HepG2 (cell line): ENCODE results near the gene KANSL1. TPM values are rescaled to one million over a fixed set of nuclear protein-coding genes. Genes with fewer than 3 reads are reported as not detected.

ENCODE experiments used
- ATAC-seq: fragments of 200-7000 bp; cut with Tn5 transposase; 3 replicates; pipeline ENCODE4 v1.9.1; 2020; ENCODE audit warnings: mild to moderate bottlenecking, moderate library complexity
- BruUV-seq: library from RNA; stranded (reverse); fragments of 400-500 nt; replicated peaks from 2 replicates; lab custom pipeline; 2021; lab: Mats Ljungman, UMichigan
- CTCF ChIA-PET: fragments of 300-600 bp; formaldehyde crosslinking; extraction: SDS; loops from one replicate; lab custom pipeline; 2021; ENCODE audit warnings: low total read pairs, inconsistent platforms, low intra/inter-chr PET ratio; lab: Yijun Ruan, JAX
- POLR2A ChIA-PET: fragments of 350-600 bp; sonication (Branson Sonifier 250); formaldehyde crosslinking; loops from one replicate; lab custom pipeline; 2020; ENCODE audit warnings: antibody characterized with exemption, inconsistent platforms; lab: Yijun Ruan, JAX
- DNase-seq: peaks from one replicate; pipeline ENCODE4 v3.0.0-alpha.2; 2015; ENCODE audit warnings: low spot score
- FAIRE-seq: peaks from 3 replicates; lab custom pipeline; 2011; peaks lifted over from hg19 to GRCh38; lab: Jason Lieb, UNC
- H2AFZ ChIP-seq: one replicate; pipeline ENCODE4 v1.6.1; 2011; ENCODE audit warnings: low read length, inconsistent platforms
- H3K27ac ChIP-seq: fragments of 300-600 bp; 3 replicates; pipeline ENCODE4 v1.8.0; 2011; ENCODE audit warnings: mixed run types, mild to moderate bottlenecking, mixed read lengths, low read length, inconsistent platforms; ENCODE audit not compliant: insufficient read depth; ENCODE audit errors: extremely low read length
- H3K27me3 ChIP-seq, 2 experiments: fragments of 200-600 bp in 1 of 2; 2 replicates in 1 of 2; 3 replicates in 1 of 2; pipeline versions ENCODE4 v1.6.0 to v1.8.0; 2011; ENCODE audit warnings: low read length in 2 of 2, mild to moderate bottlenecking in 2 of 2, moderate library complexity in 2 of 2, inconsistent platforms in 1 of 2; ENCODE audit not compliant: insufficient read depth in 2 of 2, control insufficient read depth in 1 of 2
- H3K36me3 ChIP-seq, 2 experiments: fragments of 200-600 bp in 1 of 2; replicated peaks in 1 of 2; 2 replicates in 1 of 2; 3 replicates in 1 of 2; pipeline versions ENCODE4 v1.5.1 to v1.8.0; 2011; ENCODE audit warnings: low read length in 2 of 2, inconsistent platforms in 1 of 2; ENCODE audit not compliant: insufficient read depth in 2 of 2, control insufficient read depth in 1 of 2
- H3K4me1 ChIP-seq: 2 replicates; pipeline ENCODE4 v1.5.1; 2012; ENCODE audit warnings: low read length, inconsistent platforms; ENCODE audit not compliant: insufficient read depth
- H3K4me2 ChIP-seq: 2 replicates; pipeline ENCODE4 v1.6.0; 2011; ENCODE audit warnings: low read depth, low read length, inconsistent platforms
- H3K4me3 ChIP-seq, 3 experiments: fragments of 200-600 bp in 1 of 3; sonication (generic), shearing (Covaris generic) in 1 of 3; replicated peaks in 1 of 3; 2 replicates each; pipeline ENCODE4 v1.5.1; 2011 to 2016; ENCODE audit warnings: low read length in 3 of 3, inconsistent platforms in 2 of 3, low read depth in 2 of 3, mild to moderate bottlenecking in 2 of 3, control low read depth in 1 of 3, mixed read lengths in 1 of 3; ENCODE audit not compliant: insufficient read depth in 1 of 3
- H3K79me2 ChIP-seq: one replicate; pipeline ENCODE4 v1.6.1; 2011; ENCODE audit warnings: low read length, inconsistent platforms; ENCODE audit not compliant: insufficient read depth
- H3K9ac ChIP-seq: 2 replicates; pipeline ENCODE4 v1.6.0; 2011; ENCODE audit warnings: mild to moderate bottlenecking, low read depth, low read length, inconsistent platforms; ENCODE audit not compliant: insufficient read depth
- H3K9me3 ChIP-seq: 2 replicates; pipeline ENCODE4 v1.5.1; 2012; ENCODE audit warnings: mild to moderate bottlenecking, low read length
- H4K20me1 ChIP-seq: 2 replicates; pipeline ENCODE4 v1.6.0; 2011; ENCODE audit warnings: inconsistent platforms, mild to moderate bottlenecking, low read length, moderate library complexity; ENCODE audit not compliant: insufficient read depth
- CBX1 ChIP-seq: IDR thresholded peaks from one replicate; pipeline ENCODE4 v1.6.1; 2016; ENCODE audit warnings: antibody characterized with exemption, low read depth
- FOXA3 ChIP-seq: IDR thresholded peaks from 2 replicates; pipeline ENCODE4 v1.6.1; 2016; ENCODE audit warnings: missing genetic modification reagents, missing compliant biosample characterization
- HDAC1 ChIP-seq: sonication (generic); formaldehyde crosslinking; IDR thresholded peaks from 2 replicates; pipeline ENCODE4 v1.5.1; 2020; ENCODE audit warnings: mild to moderate bottlenecking, missing genetic modification reagents
- NFIB ChIP-seq: sonication (generic); formaldehyde crosslinking; IDR thresholded peaks from 2 replicates; pipeline ENCODE4 v1.9.0; 2021; ENCODE audit warnings: missing genetic modification reagents, mild to moderate bottlenecking, borderline replicate concordance
- NR2F6 ChIP-seq, 2 experiments: IDR thresholded peaks; 2 replicates each; pipeline ENCODE4 v1.6.1; 2016; ENCODE audit warnings: antibody characterized with exemption in 1 of 2, mild to moderate bottlenecking in 1 of 2
- PHF8 ChIP-seq: sonication (generic); formaldehyde crosslinking; IDR thresholded peaks from 2 replicates; pipeline ENCODE4 v1.5.0; 2020; ENCODE audit warnings: missing genetic modification reagents
- RBM22 ChIP-seq: fragments of 200-400 bp; formaldehyde crosslinking; optimal IDR thresholded peaks from 2 replicates; pipeline ENCODE3; 2017; ENCODE audit warnings: mild to moderate bottlenecking, low read length, moderate library complexity
- SAP130 ChIP-seq: IDR thresholded peaks from 2 replicates; pipeline ENCODE4 v1.6.1; 2016; ENCODE audit warnings: low read depth
- THAP11 ChIP-seq: IDR thresholded peaks from 2 replicates; pipeline ENCODE4 v1.6.1; 2016; ENCODE audit warnings: missing biosample characterization, missing genetic modification reagents
- ZNF614 ChIP-seq: IDR thresholded peaks from 2 replicates; pipeline ENCODE4 v1.6.1; 2018; ENCODE audit warnings: missing biosample characterization, missing genetic modification reagents, inconsistent platforms, borderline replicate concordance
- ZNF652 ChIP-seq: IDR thresholded peaks from 2 replicates; pipeline ENCODE4 v1.6.1; 2016; ENCODE audit warnings: low read depth, borderline replicate concordance
- ZNF781 ChIP-seq: sonication (generic); formaldehyde crosslinking; IDR thresholded peaks from 2 replicates; pipeline ENCODE4 v1.5.1; 2020; ENCODE audit warnings: borderline replicate concordance, mild to moderate bottlenecking, missing genetic modification reagents; ENCODE audit errors: not compliant biosample characterization
- WGBS: methylation state at CpG from one replicate; pipeline ENCODE4 v1.1.6; 2017; ENCODE audit warnings: low lambda C conversion rate; 5-methylcytosine and 5-hydroxymethylcytosine counted together
- in situ Hi-C: cut with HindIII; loops from 2 replicates; pipeline ENCODE4 v1.10.0; 2017; ENCODE audit warnings: low pct_unique_long_range_greater_than_20kb; ENCODE audit not compliant: extremely low pct_ligation_motif_present
- intact Hi-C: fragments of 100-400 bp; cut with micrococcal nuclease; formaldehyde crosslinking; loops from one replicate; pipeline ENCODE4 v1.10.0; 2022; ENCODE audit not compliant: unreplicated experiment
- polyA plus RNA-seq, 8 experiments: library from polyadenylated mRNA; depleted of rRNA in 3 of 8; stranded (reverse) in 7 of 8; unstranded in 1 of 8; fragments of >200 nt; fragmentation: Illumina TruSeq in 4 of 8; extraction: Trizol in 4 of 8; gene quantifications; 2 replicates each; pipeline versions ENCODE4 v1.2.1 to v1.2.3, GENCODE V29; 2011 to 2016; ENCODE audit warnings: low read depth in 4 of 8, missing spikeins in 1 of 8, mixed read lengths in 1 of 8; ENCODE audit not compliant: insufficient read depth in 1 of 8
- total RNA-seq, 5 experiments: library from RNA; depleted of rRNA; stranded (reverse); fragments of >200 nt; fragmentation: Illumina TruSeq; extraction: Trizol; gene quantifications; 2 replicates each; pipeline ENCODE4 v1.2.3, GENCODE V29; 2016; ENCODE audit warnings: low read depth in 1 of 5
- TF ChIP-seq, protein P1 (sequence below): IDR thresholded peaks from 2 replicates; pipeline ENCODE4 v1.6.1; 2012; ENCODE audit warnings: low read depth, low read length, improper control_type of control experiment
- TF ChIP-seq, protein P2 (sequence below): IDR thresholded peaks from 2 replicates; pipeline ENCODE4 v1.6.1; 2016; ENCODE audit warnings: low read depth, borderline replicate concordance
- TF ChIP-seq, protein P3 (sequence below): sonication (generic); formaldehyde crosslinking; IDR thresholded peaks from 2 replicates; pipeline ENCODE4 v1.4.0; 2020; ENCODE audit warnings: missing genetic modification reagents
- TF ChIP-seq, protein P4 (sequence below): sonication (generic); formaldehyde crosslinking; IDR thresholded peaks from 2 replicates; pipeline ENCODE4 v1.4.0; 2020; ENCODE audit warnings: mild to moderate bottlenecking, missing genetic modification reagents

KANSL1 gene
- total and polyA plus RNA-seq, 2 of the 13 experiments (the other 11 are each of a cell fraction or from before 2014, with no cell fraction given) = 24.0 to 59.6 TPM

DNA sequence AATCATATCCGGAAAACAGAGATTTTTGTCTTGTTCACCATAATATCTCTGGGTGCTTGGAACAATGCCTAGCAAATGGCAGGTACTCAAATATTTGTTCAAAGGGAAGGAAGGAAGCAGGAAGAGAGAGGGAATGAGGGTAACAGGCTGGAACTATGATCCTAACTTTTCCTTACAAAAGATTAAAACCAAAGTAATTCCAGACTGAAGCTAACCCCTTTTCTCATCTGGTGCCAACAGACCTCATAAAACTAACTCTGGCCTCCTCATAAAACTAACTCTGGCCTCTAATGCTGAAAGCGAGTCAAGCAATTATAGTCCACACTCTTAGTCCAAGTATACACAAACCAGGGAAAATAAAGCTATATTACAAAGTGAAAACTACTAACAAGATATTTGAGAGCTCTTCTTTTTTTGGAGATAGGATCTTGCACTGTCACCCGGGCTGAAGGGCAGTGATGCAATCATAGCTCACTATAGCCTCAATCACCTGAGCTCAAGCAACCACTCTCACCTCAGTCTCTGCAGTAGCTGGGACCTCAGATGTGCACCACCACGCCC is 84.6 kb downstream of the KANSL1 start (continued):
- TF ChIP-seq HDAC1 (0 out of 2 replicates have a peak, but pooled peaks have one; percentile 35), NR2F6 (IDR thresholded peaks at IDR 0.05) (0 out of 2 replicates have a peak, but pooled peaks have one; percentile 7), NR2F6 (CRISPR knock-in tag; IDR thresholded peaks at IDR 0.05) (no peak), NFIB (CRISPR knock-in tag) (no peak), SAP130 (CRISPR knock-in tag) (peak; percentile 48; the same call in 1 of the 2 replicates)
- TF ChIP-seq, protein P1, sequence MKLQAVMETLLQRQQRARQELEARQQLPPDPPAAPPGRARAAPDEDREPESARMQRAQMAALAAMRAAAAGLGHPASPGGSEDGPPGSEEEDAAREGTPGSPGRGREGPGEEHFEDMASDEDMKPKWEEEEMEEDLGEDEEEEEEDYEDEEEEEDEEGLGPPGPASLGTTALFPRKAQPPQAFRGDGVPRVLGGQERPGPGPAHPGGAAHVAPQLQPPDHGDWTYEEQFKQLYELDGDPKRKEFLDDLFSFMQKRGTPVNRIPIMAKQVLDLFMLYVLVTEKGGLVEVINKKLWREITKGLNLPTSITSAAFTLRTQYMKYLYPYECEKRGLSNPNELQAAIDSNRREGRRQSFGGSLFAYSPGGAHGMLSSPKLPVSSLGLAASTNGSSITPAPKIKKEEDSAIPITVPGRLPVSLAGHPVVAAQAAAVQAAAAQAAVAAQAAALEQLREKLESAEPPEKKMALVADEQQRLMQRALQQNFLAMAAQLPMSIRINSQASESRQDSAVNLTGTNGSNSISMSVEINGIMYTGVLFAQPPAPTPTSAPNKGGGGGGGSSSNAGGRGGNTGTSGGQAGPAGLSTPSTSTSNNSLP = no peak

DNA sequence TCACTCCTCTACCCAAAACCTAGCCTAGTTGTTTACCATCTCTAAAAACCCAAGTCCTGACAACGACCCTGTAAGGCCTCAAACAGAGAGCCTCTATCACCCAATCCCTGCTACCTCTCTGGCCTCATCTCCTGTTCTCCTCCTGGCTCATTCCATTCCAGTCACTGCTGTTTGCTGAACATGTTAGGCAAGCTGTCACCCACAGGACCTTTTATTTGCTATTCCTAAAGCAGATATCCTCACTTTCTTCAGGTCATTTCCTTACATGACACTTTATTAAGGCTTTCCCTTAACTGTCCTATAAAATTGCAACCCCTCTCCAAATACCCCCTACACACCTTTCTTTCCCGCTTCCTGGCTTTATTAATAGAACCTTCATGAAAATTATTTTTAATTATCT is 85.1 kb downstream of the KANSL1 start:
- Histone ChIP-seq H3K9me3 (no peaks in the 10 kb centered on the region), H3K79me2 (peaks cover 96% of the 10 kb centered on the region), H3K27me3 (no peaks in the 10 kb centered on the region), H4K20me1 (peaks cover 78% of the 10 kb centered on the region), H2AFZ (no peak overlapping the region), H3K4me2 (peak overlapping the region; percentile 54), H3K4me3 (no peak overlapping the region), H3K4me1 (peaks cover 53% of the 10 kb centered on the region), H3K9ac (no peak overlapping the region), H3K27ac (peak overlapping the region; percentile 47), H3K36me3 (peaks cover 1 to 3% of the 10 kb centered on the region in 2 experiments; a peak in 1 of 5 replicates)
- 54% methylated on average over 2 of the region's 2 CpGs for WGBS
- TSS peak; percentile 27 for BruUV-seq
- CTCF ChIA-PET = no interaction called here
- DNase-seq (peak; percentile 68), ATAC-seq (peak; percentile 83), FAIRE-seq (no peak)
- in situ Hi-C loops (no loop called here), intact Hi-C loops (no loop called here)
- POLR2A ChIA-PET = interaction anchor here (0.6 kb wide), 1 partner anchor 1908 kb away, joined by 3 read pairs; the partner anchor contains the start of gene ATXN7L3
- TF ChIP-seq, protein P2, sequence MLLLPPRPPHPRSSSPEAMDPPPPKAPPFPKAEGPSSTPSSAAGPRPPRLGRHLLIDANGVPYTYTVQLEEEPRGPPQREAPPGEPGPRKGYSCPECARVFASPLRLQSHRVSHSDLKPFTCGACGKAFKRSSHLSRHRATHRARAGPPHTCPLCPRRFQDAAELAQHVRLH = no peak
- TF ChIP-seq RBM22 (no peak), CBX1 (no peak), FOXA3 (CRISPR knock-in tag) (no peak), ZNF652 (CRISPR knock-in tag) (no peak), ZNF781 (CRISPR knock-in tag) (no peak), PHF8 (CRISPR knock-in tag) (no peak), THAP11 (0 out of 2 replicates have a peak, but pooled peaks have one; percentile 20), ZNF614 (CRISPR knock-in tag) (0 out of 2 replicates have a peak, but pooled peaks have one; percentile 21)
- TF ChIP-seq, protein P3, sequence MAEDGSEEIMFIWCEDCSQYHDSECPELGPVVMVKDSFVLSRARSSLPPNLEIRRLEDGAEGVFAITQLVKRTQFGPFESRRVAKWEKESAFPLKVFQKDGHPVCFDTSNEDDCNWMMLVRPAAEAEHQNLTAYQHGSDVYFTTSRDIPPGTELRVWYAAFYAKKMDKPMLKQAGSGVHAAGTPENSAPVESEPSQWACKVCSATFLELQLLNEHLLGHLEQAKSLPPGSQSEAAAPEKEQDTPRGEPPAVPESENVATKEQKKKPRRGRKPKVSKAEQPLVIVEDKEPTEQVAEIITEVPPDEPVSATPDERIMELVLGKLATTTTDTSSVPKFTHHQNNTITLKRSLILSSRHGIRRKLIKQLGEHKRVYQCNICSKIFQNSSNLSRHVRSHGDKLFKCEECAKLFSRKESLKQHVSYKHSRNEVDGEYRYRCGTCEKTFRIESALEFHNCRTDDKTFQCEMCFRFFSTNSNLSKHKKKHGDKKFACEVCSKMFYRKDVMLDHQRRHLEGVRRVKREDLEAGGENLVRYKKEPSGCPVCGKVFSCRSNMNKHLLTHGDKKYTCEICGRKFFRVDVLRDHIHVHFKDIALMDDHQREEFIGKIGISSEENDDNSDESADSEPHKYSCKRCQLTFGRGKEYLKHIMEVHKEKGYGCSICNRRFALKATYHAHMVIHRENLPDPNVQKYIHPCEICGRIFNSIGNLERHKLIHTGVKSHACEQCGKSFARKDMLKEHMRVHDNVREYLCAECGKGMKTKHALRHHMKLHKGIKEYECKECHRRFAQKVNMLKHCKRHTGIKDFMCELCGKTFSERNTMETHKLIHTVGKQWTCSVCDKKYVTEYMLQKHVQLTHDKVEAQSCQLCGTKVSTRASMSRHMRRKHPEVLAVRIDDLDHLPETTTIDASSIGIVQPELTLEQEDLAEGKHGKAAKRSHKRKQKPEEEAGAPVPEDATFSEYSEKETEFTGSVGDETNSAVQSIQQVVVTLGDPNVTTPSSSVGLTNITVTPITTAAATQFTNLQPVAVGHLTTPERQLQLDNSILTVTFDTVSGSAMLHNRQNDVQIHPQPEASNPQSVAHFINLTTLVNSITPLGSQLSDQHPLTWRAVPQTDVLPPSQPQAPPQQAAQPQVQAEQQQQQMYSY (CRISPR knock-in tag) = peak; percentile 67; the same call in 1 of the 2 replicates
- TF ChIP-seq, protein P4, sequence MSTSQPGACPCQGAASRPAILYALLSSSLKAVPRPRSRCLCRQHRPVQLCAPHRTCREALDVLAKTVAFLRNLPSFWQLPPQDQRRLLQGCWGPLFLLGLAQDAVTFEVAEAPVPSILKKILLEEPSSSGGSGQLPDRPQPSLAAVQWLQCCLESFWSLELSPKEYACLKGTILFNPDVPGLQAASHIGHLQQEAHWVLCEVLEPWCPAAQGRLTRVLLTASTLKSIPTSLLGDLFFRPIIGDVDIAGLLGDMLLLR (CRISPR knock-in tag) = no peak
